Measurements from ENCODE around the gene MAGEB6B.
"Not testable (repeated sequence)": the region's sequence is repeated elsewhere in the genome, so short reads cannot be mapped to it uniquely, and the experiment has no call there.

The MAGEB6B gene

GRCh38 chrX:26160301-26160700, at the start of gene MAGEB6B:
MAGEB6B (plus strand) TSS chrX:26160601; CDS start chrX:26160601, 0 bp downstream.
- H3K36me3 ChIP-seq, result no peaks in the 10 kb centered on the region
- intact Hi-C loops (cut with DNase I; ENCODE audit: low total_unique reads), result no loop called here
- H3K27ac ChIP-seq, result no peak within 1 kb of the TSS
- DNase-seq, result no peak
- H3K9me3 ChIP-seq, result no peaks in the 10 kb centered on the region
- no peaks in the 10 kb centered on the region for H3K4me1 ChIP-seq
- H3K4me3 ChIP-seq, result no peak within 1 kb of the TSS
- no peaks in the 10 kb centered on the region for H3K27me3 ChIP-seq
- TF ChIP-seq CTCF (IDR thresholded peaks at IDR 0.05), result no peak

- Histone ChIP-seq H3K4me1 (no peaks in the 10 kb centered on the region), H3K4me3 (no peak within 1 kb of the TSS), H3K9me3 (no peaks in the 10 kb centered on the region), H3K27me3 (no peaks in the 10 kb centered on the region), H3K27ac (no peak within 1 kb of the TSS), H3K36me3 (no peaks in the 10 kb centered on the region)
- intact Hi-C loops (cut with DNase I; ENCODE audit: low total_unique reads), result no loop called here
- no peak for TF ChIP-seq CTCF (IDR thresholded peaks at IDR 0.05)
- no peak for DNase-seq
Observed at GRCh38 chrX:26138274-26138673, 22.1 kb upstream of the MAGEB6B start, which contains the start of gene MAGEB18. MAGEB18 (plus strand) TSS chrX:26138343; CDS start chrX:26138986, 643 bp downstream.

- Histone ChIP-seq H3K4me3 (no peak overlapping the region), H3K4me1 (no peaks in the 10 kb centered on the region), H3K27me3 (no peaks in the 10 kb centered on the region), H3K27ac (no peak overlapping the region), H3K36me3 (no peaks in the 10 kb centered on the region), H3K9me3 (no peaks in the 10 kb centered on the region)
- no peak for DNase-seq
- TF ChIP-seq CTCF (IDR thresholded peaks at IDR 0.05), result no peak
- intact Hi-C loops (cut with DNase I; ENCODE audit: low total_unique reads), result no loop called here
Observed at GRCh38 chrX:26146024-26146423, 14.4 kb upstream of the MAGEB6B start.

- H3K27ac ChIP-seq, result no peak within 1 kb of the TSS
- DNase-seq, result no peak
- no peaks in the 10 kb centered on the region for H3K27me3 ChIP-seq
- TF ChIP-seq CTCF (IDR thresholded peaks at IDR 0.05), result no peak
- H3K36me3 ChIP-seq, result no peaks in the 10 kb centered on the region
- H3K9me3 ChIP-seq, result no peaks in the 10 kb centered on the region
- intact Hi-C loops (cut with DNase I; ENCODE audit: low total_unique reads), result no loop called here
- no peak within 1 kb of the TSS for H3K4me3 ChIP-seq
- H3K4me1 ChIP-seq, result no peaks in the 10 kb centered on the region
Observed at GRCh38 chrX:26192204-26192603, 31.8 kb downstream of the MAGEB6B start, which contains the start of gene MAGEB6. MAGEB6 (plus strand) TSS chrX:26192440; CDS start chrX:26193847, 1,407 bp downstream.

GRCh38 chrX:26203561-26203960, 43.2 kb downstream of the MAGEB6B start:
- no peak for DNase-seq
- intact Hi-C loops (cut with DNase I; ENCODE audit: low total_unique reads), result no loop called here

GRCh38 chrX:26204717-26205116, 44.3 kb downstream of the MAGEB6B start:
- intact Hi-C loops (cut with DNase I; ENCODE audit: low total_unique reads); H3K4me3 ChIP-seq; H3K9me3 ChIP-seq; H3K27me3 ChIP-seq; DNase-seq; H3K27ac ChIP-seq; H3K36me3 ChIP-seq; H3K4me1 ChIP-seq: not testable (repeated sequence)

More at GRCh38 chrX:26203561-26203960, 43.2 kb downstream of the MAGEB6B start:
- H3K27ac ChIP-seq, result no peak overlapping the region
- no peaks in the 10 kb centered on the region for H3K9me3 ChIP-seq
- no peak for TF ChIP-seq CTCF (IDR thresholded peaks at IDR 0.05)
- no peaks in the 10 kb centered on the region for H3K36me3 ChIP-seq
- no peaks in the 10 kb centered on the region for H3K4me1 ChIP-seq
- H3K27me3 ChIP-seq, result no peaks in the 10 kb centered on the region
- no peak overlapping the region for H3K4me3 ChIP-seq

Measured in tibial artery (tissue), 4 donors.